Amygdala (tissue), 56 donors: ENCODE measurements around the gene ACOXL.
"Not testable (repeated sequence)": the region's sequence is repeated elsewhere in the genome, so short reads cannot be mapped to it uniquely, and the experiment has no call there.

Experiments used
- DNase-seq, 56 donors: peaks; one replicate each; lab custom pipeline; 2025; lab: John Stamatoyannopoulos, UW

Gene ACOXL

DNA sequence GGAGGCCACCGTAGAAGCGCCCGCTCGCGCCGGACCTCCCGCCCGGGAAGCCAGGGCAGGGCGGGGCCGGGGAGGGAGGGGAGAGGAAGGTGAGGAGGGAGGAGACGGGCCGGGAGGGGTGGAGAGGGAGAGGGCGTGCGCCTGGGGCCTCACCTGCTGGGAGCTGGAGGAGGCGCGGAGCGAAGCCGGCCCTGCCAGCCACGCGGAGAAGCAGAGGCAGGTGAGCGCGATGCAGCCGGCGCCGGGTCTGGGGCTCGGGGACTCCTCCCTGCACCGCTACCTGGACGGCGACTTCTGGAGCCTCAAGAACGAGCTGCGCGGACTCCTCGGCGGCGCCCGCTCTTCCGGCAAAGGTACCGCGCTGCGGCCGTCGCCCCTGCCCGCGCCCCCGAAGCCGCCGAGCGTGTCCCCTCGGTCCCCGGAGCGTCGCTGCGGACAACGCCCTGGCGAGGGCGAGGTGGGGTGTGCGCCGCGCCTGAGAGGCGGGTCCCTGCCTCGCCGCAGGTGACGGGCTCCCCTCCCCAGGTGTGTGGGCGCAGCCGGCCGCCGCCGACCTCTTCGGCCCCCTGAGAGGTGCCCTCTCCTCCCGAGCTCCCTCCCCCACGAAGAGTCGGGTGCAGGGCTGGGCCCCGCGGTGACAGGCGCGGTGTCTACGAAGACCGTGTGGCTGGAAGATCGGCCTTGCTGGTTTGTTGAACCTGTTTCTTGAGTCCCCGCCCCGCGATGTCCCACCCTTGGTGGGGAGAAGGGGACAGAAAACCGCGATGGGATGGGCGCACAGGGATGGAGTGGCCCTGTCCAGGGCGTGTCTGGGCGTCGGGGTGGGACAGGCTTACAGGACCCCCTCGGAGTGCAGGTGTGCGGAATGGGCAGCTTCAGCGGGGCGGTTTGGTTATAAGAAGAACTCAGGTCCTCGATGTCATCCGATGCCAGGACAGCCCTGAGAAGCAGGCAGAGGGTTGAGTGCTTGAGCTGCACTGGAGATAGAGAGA is at the start of gene ACOXL:
ACOXL (plus strand) TSS at position 152 of the 992 bp plus-strand sequence. CDS start 35,817 bp downstream, outside the sequence.
- no peak for DNase-seq

DNA sequence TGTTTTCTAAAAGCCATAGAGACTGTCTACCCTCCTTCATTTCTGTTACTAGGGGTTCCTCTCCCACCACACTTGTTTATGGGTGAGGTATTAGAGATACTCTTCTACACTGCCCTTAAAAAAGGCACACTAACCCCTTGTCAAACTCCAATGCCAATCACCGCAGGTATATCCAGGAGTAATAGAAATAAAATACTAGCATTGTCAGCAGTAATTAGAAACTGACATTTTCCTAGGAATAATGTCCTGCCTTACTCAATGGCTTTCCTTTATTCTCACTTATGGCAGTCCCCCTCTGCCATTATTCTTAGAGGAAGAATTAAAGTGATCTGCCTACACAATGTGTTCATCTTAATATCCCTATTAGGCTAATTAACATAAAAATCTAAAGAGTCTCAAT is 49.5 kb upstream of the ACOXL start:
- DNase-seq = no peak

DNA sequence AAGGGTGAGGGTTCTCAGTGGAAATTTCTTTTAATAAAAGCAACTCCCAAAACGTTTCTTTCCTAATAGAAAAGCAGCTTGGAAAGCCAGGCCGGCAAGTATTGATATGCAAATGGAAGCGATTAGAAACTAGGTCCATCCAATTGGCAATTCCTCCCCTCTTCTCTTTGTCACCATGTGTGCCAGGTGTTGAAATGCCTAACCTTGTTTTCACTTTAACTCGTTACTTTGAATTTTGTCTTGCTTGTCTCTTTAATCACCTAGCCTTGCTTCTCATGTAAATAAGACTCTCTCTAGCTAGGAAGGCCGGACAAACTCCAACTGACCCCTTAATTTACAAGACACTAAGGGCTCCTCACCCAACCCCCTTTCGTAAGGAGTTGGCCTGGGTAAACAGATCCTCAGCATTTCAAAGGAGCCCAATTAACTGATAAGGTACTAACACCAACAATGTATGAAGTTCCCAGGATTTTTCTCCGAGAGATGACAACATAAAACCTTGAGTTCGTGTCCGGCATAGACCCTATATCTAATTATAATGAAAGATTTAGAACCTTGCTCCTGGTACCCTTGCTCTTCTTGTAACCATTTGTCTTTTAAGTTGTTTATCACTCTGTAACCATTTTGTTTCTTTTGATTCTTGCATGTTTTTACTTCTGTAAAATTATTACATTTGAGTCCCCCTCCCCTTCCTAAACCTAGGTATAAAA is 44.4 kb upstream of the ACOXL start:
- not testable (repeated sequence) for DNase-seq

DNA sequence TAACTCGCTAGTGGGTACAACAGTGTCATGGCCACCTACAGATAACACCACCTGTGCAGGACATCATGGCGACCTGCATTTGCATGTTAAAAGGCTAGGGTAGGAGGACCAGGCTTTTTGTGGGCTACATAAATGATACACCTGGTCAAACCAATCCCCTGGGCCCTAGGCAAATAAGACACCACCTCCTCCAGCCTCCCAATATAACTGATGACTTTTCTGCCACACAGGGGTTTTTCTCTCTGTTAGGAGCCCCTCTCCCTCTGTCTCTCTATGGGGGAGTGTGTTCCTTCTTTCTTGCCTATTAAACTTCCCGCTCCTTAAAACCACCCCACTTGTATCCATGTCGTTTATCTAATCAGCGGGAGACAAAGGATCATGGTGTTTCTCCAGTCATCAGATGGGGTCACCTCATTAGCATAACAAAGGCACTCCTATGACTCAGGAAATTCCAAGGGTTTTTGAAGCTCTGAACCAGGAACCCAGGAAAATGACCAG is 43.7 kb upstream of the ACOXL start:
- DNase-seq = no peak

GRCh38 chr2:110690083-110690965 is 42.0 kb upstream of the ACOXL start:
- no peak for DNase-seq

GRCh38 chr2:110691612-110692258 is 40.6 kb upstream of the ACOXL start:
- DNase-seq = no peak

DNA sequence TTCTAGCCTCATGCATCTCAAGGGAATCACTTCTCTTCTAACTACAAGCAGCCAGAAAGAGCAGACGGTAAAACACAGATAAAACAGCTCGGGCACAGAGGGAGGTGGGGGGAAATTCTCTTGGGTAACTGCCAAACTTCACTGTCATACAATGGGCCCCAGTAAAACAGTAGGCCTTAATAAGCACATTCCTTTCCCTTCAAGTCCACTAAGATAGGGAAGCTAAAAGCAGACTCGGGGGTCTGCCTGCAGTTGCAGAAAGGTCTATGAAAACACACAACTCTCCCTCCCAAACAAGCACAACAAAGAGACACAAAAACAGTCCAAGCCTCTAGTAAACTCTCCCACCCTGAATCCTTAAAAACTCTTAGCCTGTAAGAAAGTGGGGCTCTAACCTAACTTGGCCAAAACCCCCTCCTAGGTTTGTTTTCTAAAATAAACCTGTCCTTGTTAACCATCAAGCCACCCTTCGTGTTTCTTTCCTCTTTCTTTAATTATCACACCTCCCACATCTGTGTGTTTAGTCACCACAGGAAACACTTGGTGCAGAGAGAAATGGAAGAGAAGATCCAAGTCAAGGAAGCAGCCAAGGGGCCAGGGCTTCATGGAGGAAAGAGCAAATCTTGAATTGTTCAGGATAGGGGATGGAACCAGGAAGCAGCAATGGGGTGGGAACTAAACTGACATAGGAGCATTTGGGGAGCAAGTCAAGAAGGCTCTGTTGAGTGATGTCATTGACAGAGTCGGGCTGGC is 37.1 kb upstream of the ACOXL start:
- not testable (repeated sequence) for DNase-seq

DNA sequence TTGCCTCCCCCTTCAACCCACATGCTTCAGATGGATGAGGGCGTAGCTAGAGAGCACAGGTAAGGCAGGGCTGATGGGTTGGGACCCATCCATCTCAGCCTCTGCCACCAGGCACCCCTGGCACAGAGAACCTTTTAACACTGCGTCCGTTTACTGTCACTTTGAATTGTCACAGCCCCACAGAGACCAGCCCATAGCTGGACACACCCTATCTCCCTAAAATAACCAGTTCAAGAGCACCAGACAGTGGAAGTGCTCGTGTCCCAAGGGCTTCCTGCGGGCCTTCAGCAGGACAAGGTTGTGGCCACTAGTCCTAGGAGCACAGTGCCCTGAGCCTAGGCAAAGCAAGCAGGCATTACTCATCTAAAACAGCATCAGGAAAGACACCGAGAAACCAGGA is 34.1 kb upstream of the ACOXL start:
- not testable (repeated sequence) for DNase-seq

- no peak for DNase-seq
Observed at GRCh38 chr2:110702514-110703380, 29.6 kb upstream of the ACOXL start.

- no peak for DNase-seq
Observed at GRCh38 chr2:110707386-110707965, 24.9 kb upstream of the ACOXL start.

DNA sequence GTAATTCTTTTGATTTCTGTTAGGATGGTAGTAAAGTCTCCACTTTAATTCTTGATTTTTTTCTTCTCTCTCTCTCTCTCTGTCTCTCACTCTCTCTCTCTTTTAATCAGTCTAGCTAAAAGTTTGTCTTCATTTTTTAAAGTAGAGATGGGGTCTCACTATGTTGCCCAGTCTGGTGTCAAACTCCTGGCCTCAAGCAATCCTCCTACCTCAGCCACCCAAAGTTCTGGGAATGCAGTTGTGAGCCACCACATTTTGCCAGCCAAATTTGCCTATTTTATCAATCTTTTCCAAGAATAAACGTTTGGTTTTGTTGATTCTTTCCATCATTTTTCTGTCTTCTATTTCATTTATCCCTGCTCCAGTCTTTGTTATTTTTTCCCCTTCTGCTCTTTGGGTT is 23.9 kb upstream of the ACOXL start:
- no peak for DNase-seq

DNA sequence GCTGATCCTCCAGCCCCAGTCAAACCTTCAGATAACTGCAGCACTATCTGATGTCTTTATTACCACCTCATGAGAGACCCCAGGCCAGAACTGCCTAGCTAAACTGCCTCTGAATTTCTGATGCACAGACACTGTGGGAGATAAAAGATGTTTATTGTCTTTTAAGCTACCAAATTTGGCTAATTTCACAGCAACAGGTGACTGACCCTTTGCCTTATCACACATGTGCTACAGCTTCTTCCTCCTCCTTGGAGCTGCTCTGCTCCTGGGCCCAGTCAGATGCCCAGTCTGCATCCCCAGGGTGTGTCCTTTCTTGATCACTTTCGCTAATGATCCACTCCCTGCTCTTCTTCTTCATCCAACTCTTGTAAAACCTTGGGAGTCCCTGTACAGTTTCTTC is 19.6 kb upstream of the ACOXL start:
- DNase-seq = no peak

DNA sequence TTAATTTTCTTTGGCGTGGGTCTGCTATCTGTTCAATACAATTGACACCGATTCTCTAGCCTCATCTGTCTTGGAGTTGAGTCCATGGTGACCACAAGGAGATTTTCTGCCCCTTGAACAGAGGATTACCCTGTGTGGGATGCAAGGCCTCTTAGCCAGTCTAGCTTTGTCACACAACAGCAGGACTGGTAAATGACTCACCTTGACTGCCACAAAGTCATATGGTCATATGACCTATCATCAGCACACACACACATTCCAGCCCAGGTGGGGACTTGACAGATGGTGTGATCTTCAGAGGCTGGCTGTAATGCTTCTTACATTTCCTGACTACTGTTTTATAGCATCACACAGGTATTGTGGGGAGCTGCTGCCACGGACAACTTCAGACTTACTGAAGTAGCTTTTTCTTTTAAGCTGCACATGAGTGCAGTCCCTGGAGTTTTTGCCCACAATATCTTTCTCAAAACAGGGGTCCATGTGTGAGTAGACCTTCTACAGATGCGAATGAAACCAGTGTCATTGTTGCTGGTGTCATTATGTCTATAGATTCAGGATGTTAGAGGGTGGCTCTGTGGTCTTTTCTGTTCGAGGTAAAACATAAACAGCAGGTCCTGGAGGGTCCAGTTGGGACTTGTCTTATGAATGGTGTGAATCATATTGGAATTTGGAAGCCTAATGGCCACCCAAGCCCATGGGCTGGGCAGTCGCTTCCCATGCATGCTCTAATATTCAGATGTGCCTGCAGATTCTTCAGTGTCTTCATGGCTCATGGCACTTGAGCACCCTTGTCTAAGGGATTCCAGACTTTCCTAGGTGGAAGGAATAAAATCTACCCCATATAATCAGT is 18.6 kb upstream of the ACOXL start:
- no peak for DNase-seq

GRCh38 chr2:110714452-110715224 is 17.7 kb upstream of the ACOXL start:
- no peak for DNase-seq

GRCh38 chr2:110716959-110717645 is 15.3 kb upstream of the ACOXL start:
- no peak for DNase-seq
